GM12878 (cell line): ENCODE measurements around the gene TIMP3. TPM values are rescaled to one million over a fixed set of nuclear protein-coding genes. Genes with fewer than 3 reads are reported as not detected.

Experiments
- ATAC-seq: fragments of 200-7000 bp; cut with Tn5 transposase; 3 replicates; pipeline ENCODE4 v1.9.1; 2020; ENCODE audit warnings: mild to moderate bottlenecking, moderate library complexity
- BruUV-seq: library from RNA; stranded (reverse); fragments of 400-500 nt; replicated peaks from 2 replicates; lab custom pipeline; 2021; lab: Mats Ljungman, UMichigan
- CTCF ChIA-PET: fragments of 300-600 bp; sonication (Branson Sonifier 250); formaldehyde crosslinking; extraction: SDS; loops from one replicate; lab custom pipeline; 2021; ENCODE audit warnings: inconsistent platforms; lab: Yijun Ruan, JAX
- POLR2A ChIA-PET: fragments of 350-600 bp; formaldehyde crosslinking; extraction: SDS; loops from one replicate; lab custom pipeline; 2021; ENCODE audit warnings: inconsistent platforms; lab: Charles Lee
- RAD21 ChIA-PET: fragments of 300-600 bp; sonication (Branson Sonifier 250); formaldehyde crosslinking; loops from one replicate; lab custom pipeline; 2023; ENCODE audit warnings: antibody characterized with exemption; ENCODE audit not compliant: unreplicated experiment; lab: Charles Lee
- SMC1A ChIA-PET: fragments of 300-600 bp; sonication (Branson Sonifier 250); formaldehyde crosslinking; loops from one replicate; lab custom pipeline; 2023; ENCODE audit not compliant: unreplicated experiment, uncharacterized antibody; lab: Charles Lee
- DNase-seq: peaks from one replicate; pipeline ENCODE4 v3.0.0-alpha.2; 2011; ENCODE audit warnings: low read depth, low spot score
- FAIRE-seq: peaks from 3 replicates; lab custom pipeline; 2011; peaks lifted over from hg19 to GRCh38; lab: Jason Lieb, UNC
- H2AFZ ChIP-seq: 2 replicates; pipeline ENCODE4 v1.6.0; 2011; ENCODE audit warnings: low read depth, low read length, control low read depth; ENCODE audit not compliant: control insufficient read depth
- H3K27ac ChIP-seq: 2 replicates; pipeline ENCODE4 v1.5.1; 2011; ENCODE audit warnings: control low read depth; ENCODE audit not compliant: control insufficient read depth, insufficient read depth
- H3K27me3 ChIP-seq, 2 experiments: replicated peaks in 1 of 2; 2 replicates each; pipeline versions ENCODE4 v1.6.0 to v1.6.1; 2011; ENCODE audit warnings: low read length in 1 of 2; ENCODE audit not compliant: control insufficient read depth in 2 of 2, insufficient read depth in 2 of 2
- H3K36me3 ChIP-seq, 2 experiments: 2 replicates each; pipeline ENCODE4 v1.5.1; 2011; ENCODE audit warnings: low read length in 1 of 2; ENCODE audit not compliant: control insufficient read depth in 2 of 2, insufficient read depth in 2 of 2
- H3K4me1 ChIP-seq: 2 replicates; pipeline ENCODE4 v1.6.1; 2011; ENCODE audit warnings: mild to moderate bottlenecking, low read length, moderate library complexity, mixed read lengths; ENCODE audit not compliant: control insufficient read depth, insufficient read depth
- H3K4me2 ChIP-seq: 2 replicates; pipeline ENCODE4 v1.6.0; 2011; ENCODE audit warnings: control low read depth; ENCODE audit not compliant: control insufficient read depth, insufficient read depth
- H3K4me3 ChIP-seq: fragments of 200-600 bp; sonication (generic); 2 replicates; pipeline ENCODE4 v1.5.1; 2016
- H3K79me2 ChIP-seq: 2 replicates; pipeline ENCODE4 v1.6.0; 2011; ENCODE audit warnings: low read length; ENCODE audit not compliant: control insufficient read depth, insufficient read depth
- H3K9ac ChIP-seq: 2 replicates; pipeline ENCODE4 v1.8.0; 2011; ENCODE audit warnings: low read length, control low read depth, mixed read lengths; ENCODE audit not compliant: control insufficient read depth, insufficient read depth
- H3K9me3 ChIP-seq: replicated peaks from 3 replicates; pipeline ENCODE4 v1.5.1; 2011; ENCODE audit warnings: mild to moderate bottlenecking, low read length; ENCODE audit not compliant: control insufficient read depth, insufficient read depth
- H4K20me1 ChIP-seq: 2 replicates; pipeline ENCODE4 v1.6.0; 2011; ENCODE audit not compliant: control insufficient read depth, insufficient read depth
- ATF2 ChIP-seq: IDR thresholded peaks from 2 replicates; pipeline ENCODE4 v1.6.1; 2012; ENCODE audit warnings: low read length, inconsistent platforms
- CHD1 ChIP-seq: IDR thresholded peaks from 2 replicates; pipeline ENCODE4 v1.6.1; 2012; ENCODE audit warnings: low read depth, low read length, improper control_type of control experiment
- E2F8 ChIP-seq: fragments of 450-650 bp; IDR thresholded peaks from 2 replicates; pipeline ENCODE4 v1.6.1; 2018; ENCODE audit warnings: mild to moderate bottlenecking, low read depth, moderate library complexity; ENCODE audit not compliant: partially characterized antibody
- ETV6 ChIP-seq, 2 experiments: fragments of 450-650 bp in 1 of 2; IDR thresholded peaks in 1 of 2; conservative IDR thresholded peaks in 1 of 2; 2 replicates each; pipeline ENCODE4 v1.6.1; 2014; ENCODE audit warnings: antibody characterized with exemption in 1 of 2, borderline replicate concordance in 1 of 2, low read depth in 1 of 2, mild to moderate bottlenecking in 1 of 2, moderate library complexity in 1 of 2
- MEF2A ChIP-seq: IDR thresholded peaks from 2 replicates; pipeline ENCODE4 v1.6.1; 2011; ENCODE audit warnings: low read depth, mild to moderate bottlenecking, low read length, moderate library complexity; ENCODE audit not compliant: insufficient read depth
- PML ChIP-seq: IDR thresholded peaks from 2 replicates; pipeline ENCODE4 v1.6.1; 2012; ENCODE audit warnings: low read length, inconsistent platforms
- POU2F2 ChIP-seq: IDR thresholded peaks from 3 replicates; pipeline ENCODE4 v1.6.1; 2011; ENCODE audit warnings: low read depth, mild to moderate bottlenecking, low read length, borderline replicate concordance
- SMAD5 ChIP-seq: IDR thresholded peaks from 2 replicates; pipeline ENCODE4 v1.6.1; 2016; ENCODE audit warnings: antibody characterized with exemption, low read depth
- STAT3 ChIP-seq: IDR thresholded peaks from 2 replicates; pipeline ENCODE4 v1.6.1; 2011; ENCODE audit warnings: low read depth, low read length, improper control_type of control experiment
- TCF7 ChIP-seq: IDR thresholded peaks from 2 replicates; pipeline ENCODE4 v1.6.1; 2014; ENCODE audit warnings: antibody characterized with exemption, borderline replicate concordance
- ZNF384 ChIP-seq: IDR thresholded peaks from 2 replicates; pipeline ENCODE4 v1.6.1; 2012; ENCODE audit warnings: low read depth, mild to moderate bottlenecking, low read length, improper control_type of control experiment, borderline replicate concordance
- WGBS: methylation state at CpG from one replicate; pipeline ENCODE4 v1.1.6; 2016; ENCODE audit warnings: low lambda C conversion rate; ENCODE audit not compliant: insufficient replicate concordance, insufficient coverage; ENCODE audit errors: missing lambda C conversion rate; 5-methylcytosine and 5-hydroxymethylcytosine counted together
- in situ Hi-C: fragments of 300-500 bp; cut with MboI; formaldehyde crosslinking; loops from 9 replicates; pipeline ENCODE4 v1.14.3; 2018; ENCODE audit warnings: mixed read lengths
- intact Hi-C: fragments of 100-400 bp; cut with micrococcal nuclease; formaldehyde crosslinking; loops from one replicate; pipeline ENCODE4 v1.14.2; 2022; ENCODE audit not compliant: unreplicated experiment
- polyA plus RNA-seq, 11 experiments: library from polyadenylated mRNA; depleted of rRNA in 4 of 11; unstranded in 6 of 11; stranded (reverse) in 5 of 11; fragments of >200 nt; fragmentation: Nextera tagmentation in 4 of 11; fragmentation: Illumina TruSeq in 1 of 11; extraction: Ambion mirVana in 4 of 11; extraction: Trizol in 1 of 11; gene quantifications; 1 replicate in 1 of 11; 2 replicates in 10 of 11; pipeline versions ENCODE4 v1.2.1 to v1.2.3, GENCODE V29; 2011 to 2016; ENCODE audit warnings: inconsistent platforms in 2 of 11, missing spikeins in 2 of 11, low read depth in 1 of 11
- total RNA-seq, 4 experiments: library from RNA; depleted of rRNA in 3 of 4; stranded (reverse); fragments of >200 nt in 3 of 4; fragmentation: Illumina TruSeq in 1 of 4; extraction: Trizol in 1 of 4; gene quantifications; 2 replicates each; pipeline versions ENCODE4 v1.2.1 to v1.2.3, GENCODE V29; 2013 to 2021

The TIMP3 gene
- total and polyA plus RNA-seq, 10 of the 15 experiments (the other 5 are each of a cell fraction or from before 2014, with no cell fraction given): 0.01 to 0.74 (median 0.27) TPM; not detected in 5

DNA sequence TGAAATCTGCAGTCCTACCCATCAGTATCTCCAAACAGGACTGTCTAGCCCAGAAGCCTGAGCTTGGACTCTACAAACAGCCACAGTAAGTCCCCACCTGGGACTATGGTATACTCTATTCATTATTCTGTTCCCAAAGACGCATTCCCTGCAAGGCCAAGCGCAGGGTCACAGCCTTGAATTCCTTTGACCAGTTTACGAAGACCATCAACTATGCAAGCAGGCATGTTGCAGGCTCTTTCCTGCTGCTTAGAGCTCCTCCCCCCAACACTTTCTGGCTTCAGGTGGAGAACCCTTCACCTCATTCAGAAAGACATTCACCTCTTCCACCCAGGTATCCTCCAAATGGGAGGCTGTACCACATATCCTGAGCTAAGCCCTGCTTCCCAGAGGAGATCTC is 62.5 kb downstream of the TIMP3 start (continued):
- TF ChIP-seq E2F8: no peak
- no peak for TF ChIP-seq ATF2
- no peak for TF ChIP-seq PML
- no peak for TF ChIP-seq CHD1
- no peak for TF ChIP-seq ETV6 (conservative IDR thresholded peaks at IDR 0.05 in 1 of 2, IDR thresholded peaks at IDR 0.05 in 1 of 2; ENCODE audit: borderline replicate concordance in 1 of 2, low read depth in 1 of 2)
- no peak for TF ChIP-seq TCF7
- no peak for TF ChIP-seq SMAD5
- TF ChIP-seq, all 136 proteins: peak for 0

DNA sequence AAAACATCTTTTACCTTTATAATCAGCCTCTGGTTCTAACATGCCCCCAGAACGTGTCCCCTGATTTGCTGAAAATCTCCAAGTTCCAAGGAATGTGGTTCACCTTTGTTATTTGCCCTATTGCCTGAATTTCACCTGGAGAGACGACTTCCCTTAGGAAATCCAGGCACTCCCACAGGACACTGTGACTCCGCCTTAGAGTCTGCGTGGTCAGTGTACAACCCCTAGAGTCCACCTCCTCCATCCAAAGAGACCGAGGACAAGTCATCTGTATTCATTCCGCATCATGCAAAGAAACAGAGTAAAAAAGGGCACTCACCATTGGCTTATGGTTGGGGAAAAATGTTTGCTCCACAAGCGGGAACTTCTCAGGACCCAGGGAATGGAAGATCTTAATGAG is 63.1 kb downstream of the TIMP3 start:
- H3K4me1 ChIP-seq: no peaks in the 10 kb centered on the region
- H3K79me2 ChIP-seq: no peaks in the 10 kb centered on the region
- H3K27me3 ChIP-seq: peaks cover 0 to 2% of the 10 kb centered on the region in 2 experiments; a peak in 2 of 4 replicates
- TF ChIP-seq MEF2A (no peak), POU2F2 (no peak), STAT3 (no peak), ZNF384 (no peak)
- no peaks in the 10 kb centered on the region for H3K9me3 ChIP-seq
- no peak for FAIRE-seq
- no peak overlapping the region for H3K4me3 ChIP-seq
- intact Hi-C loops (no loop called here), in situ Hi-C loops (no loop called here)
- ChIA-PET POLR2A (no interaction called here), SMC1A (no interaction called here), CTCF (interaction anchor here (0.6 to 0.8 kb wide), 2 partner anchors 69 to 411 kb away, joined by 3 read pairs; no protein-coding TSS in a partner anchor), RAD21 (no interaction called here)
- no TSS peak for BruUV-seq
- 44% methylated on average over 7 of the region's 7 CpGs for WGBS
- no peak overlapping the region for H3K27ac ChIP-seq
- H2AFZ ChIP-seq: no peak overlapping the region
- no peak for DNase-seq
- no peak for ATAC-seq
- H3K9ac ChIP-seq: no peak overlapping the region
- H4K20me1 ChIP-seq: no peaks in the 10 kb centered on the region
- H3K4me2 ChIP-seq: no peak overlapping the region
- H3K36me3 ChIP-seq: no peaks in the 10 kb centered on the region
